Astrocyte (in vitro differentiated cells and primary cell): ENCODE data around the gene SOX18.

ENCODE experiments used
- CTCF ChIP-seq: IDR thresholded peaks from 2 replicates; pipeline ENCODE4 v1.5.1; 2011; ENCODE audit warnings: low read depth, mild to moderate bottlenecking, inconsistent platforms, low read length, moderate library complexity; ENCODE audit not compliant: insufficient read depth
- EZH2 ChIP-seq: IDR thresholded peaks from 2 replicates; pipeline ENCODE4 v1.6.1; 2012; ENCODE audit warnings: mild to moderate bottlenecking, low read length, inconsistent platforms; ENCODE audit not compliant: insufficient read depth

GRCh38 chr20:64029293-64030117 lies 19.9 kb downstream of the SOX18 start:
- TF ChIP-seq CTCF = no peak
- TF ChIP-seq EZH2 = no peak
